GM12874 (cell line): Measurements from ENCODE around the gene LSM7.

Source experiments
- CTCF ChIP-seq: IDR thresholded peaks from 2 replicates; pipeline ENCODE4 v1.5.1; 2011; ENCODE audit warnings: low read depth, mild to moderate bottlenecking, control low read depth, low read length, moderate library complexity; ENCODE audit not compliant: insufficient read depth

Gene LSM7

GRCh38 chr19:2278459-2279158 lies 49.8 kb downstream of the LSM7 start:
- TF ChIP-seq CTCF = no peak

GRCh38 chr19:2277138-2277537 lies 51.2 kb downstream of the LSM7 start:
- TF ChIP-seq CTCF = no peak

GRCh38 chr19:2276429-2276986 lies 51.9 kb downstream of the LSM7 start:
- TF ChIP-seq CTCF = no peak

- no peak for TF ChIP-seq CTCF
Measured at GRCh38 chr19:2275588-2276428, 52.6 kb downstream of the LSM7 start.

GRCh38 chr19:2274931-2275535 lies 53.4 kb downstream of the LSM7 start:
- TF ChIP-seq CTCF = peak; percentile 55

GRCh38 chr19:2274185-2274711 lies 54.1 kb downstream of the LSM7 start:
- TF ChIP-seq CTCF = no peak
